Tibial nerve (tissue), 4 donors: ENCODE data around the gene SGK1. TPM values are rescaled to one million over a fixed set of nuclear protein-coding genes. Genes with fewer than 3 reads are reported as not detected.
A peak's percentile ranks its signal among the peaks of the same experiment; 100 is the strongest.
"Not testable (repeated sequence)": the region's sequence is repeated elsewhere in the genome, so short reads cannot be mapped to it uniquely, and the experiment has no call there.

Experiments used
- DNase-seq, 2 donors: peaks; one replicate each; pipeline ENCODE4 v3.0.0-alpha.2; 2019; ENCODE audit warnings: low spot score in 2 of 2
- H3K27ac ChIP-seq, 4 donors: fragments of 200-600 bp; sonication (generic) in 3 of 4; one replicate each; pipeline ENCODE4 v1.5.1; 2017 to 2019; ENCODE audit warnings: mild to moderate bottlenecking in 1 of 4
- H3K27me3 ChIP-seq, 2 donors: fragments of 200-600 bp; sonication (generic) in 1 of 2; one replicate each; pipeline versions ENCODE4 v1.5.1 to v1.6.0; 2017 to 2019
- H3K36me3 ChIP-seq, 3 donors: fragments of 200-600 bp; sonication (generic); one replicate each; pipeline ENCODE4 v1.5.1; 2018 to 2019
- H3K4me1 ChIP-seq, 4 donors: fragments of 200-600 bp; sonication (generic) in 3 of 4; one replicate each; pipeline ENCODE4 v1.5.1; 2017 to 2019
- H3K4me3 ChIP-seq, 4 donors: fragments of 200-600 bp; sonication (generic) in 3 of 4; one replicate each; pipeline ENCODE4 v1.5.1; 2017 to 2019; ENCODE audit warnings: mild to moderate bottlenecking in 1 of 4, moderate library complexity in 1 of 4
- H3K9me3 ChIP-seq, 4 donors: fragments of 200-600 bp; sonication (generic) in 3 of 4; one replicate each; pipeline ENCODE4 v1.5.1; 2017 to 2019
- EP300 ChIP-seq, 2 donors: sonication (generic); formaldehyde crosslinking; IDR thresholded peaks; one replicate each; pipeline ENCODE4 v1.6.1; 2017; ENCODE audit warnings: antibody characterized with exemption in 2 of 2, mild to moderate bottlenecking in 1 of 2
- POLR2A ChIP-seq, 2 donors: fragments of 450-650 bp; IDR thresholded peaks; one replicate each; pipeline ENCODE4 v1.6.1; 2017; ENCODE audit warnings: antibody characterized with exemption in 2 of 2, mild to moderate bottlenecking in 2 of 2, moderate library complexity in 2 of 2
- WGBS, 2 donors: methylation state at CpG; one replicate each; pipeline ENCODE4 v1.1.5; 2018; 5-methylcytosine and 5-hydroxymethylcytosine counted together
- total RNA-seq, 4 donors: library from RNA; depleted of rRNA; stranded (reverse); fragments of >200 nt; gene quantifications; one replicate each; pipeline ENCODE4 v1.1.0, GENCODE V29; 2016
- TF ChIP-seq, protein P1 (sequence below), 5 experiments: fragments of 200-600 bp in 3 of 5; fragments of 450-650 bp in 2 of 5; sonication (generic) in 3 of 5; IDR thresholded peaks; one replicate each; pipeline ENCODE4 v1.5.1; 2016 to 2019; ENCODE audit warnings: antibody characterized with exemption in 5 of 5, mild to moderate bottlenecking in 3 of 5, moderate library complexity in 2 of 5

Gene SGK1
- total RNA-seq, 4 donors from 2014 or later: 103 to 127 (median 116) TPM

DNA sequence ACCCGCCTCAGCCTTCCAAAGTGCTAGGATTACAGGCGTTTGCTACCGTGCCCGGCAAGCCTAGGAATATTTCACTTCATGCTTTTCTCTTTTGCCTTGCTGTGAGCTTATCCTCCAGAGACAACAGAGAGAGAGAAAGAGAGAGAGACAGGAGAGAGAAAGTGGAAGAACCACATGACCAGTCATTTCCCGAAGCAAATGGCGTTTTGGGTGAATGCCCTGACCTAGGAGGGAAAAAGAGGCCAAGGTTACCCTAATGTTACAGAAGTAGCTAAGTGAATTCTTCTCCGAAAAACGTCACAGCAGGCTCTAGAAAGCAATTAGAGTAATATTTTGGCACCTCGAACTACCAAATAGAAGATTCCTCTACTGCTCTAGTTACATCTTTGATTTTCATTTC lies 9.1 kb downstream of the SGK1 start:
- Histone ChIP-seq H3K36me3 (no peaks in the 10 kb centered on the region), H3K4me3 (no peak overlapping the region), H3K27me3 (no peaks in the 10 kb centered on the region), H3K27ac (peak overlapping the region in 2 of 4 donors; percentile 49 to 54), H3K9me3 (no peaks in the 10 kb centered on the region), H3K4me1 (peaks cover 0 to 8% (median 0%) of the 10 kb centered on the region in 4 donors)
- WGBS, 2 donors: 64 to 66% methylated on average over 9 of the region's 9 CpGs
- TF ChIP-seq, protein P1, sequence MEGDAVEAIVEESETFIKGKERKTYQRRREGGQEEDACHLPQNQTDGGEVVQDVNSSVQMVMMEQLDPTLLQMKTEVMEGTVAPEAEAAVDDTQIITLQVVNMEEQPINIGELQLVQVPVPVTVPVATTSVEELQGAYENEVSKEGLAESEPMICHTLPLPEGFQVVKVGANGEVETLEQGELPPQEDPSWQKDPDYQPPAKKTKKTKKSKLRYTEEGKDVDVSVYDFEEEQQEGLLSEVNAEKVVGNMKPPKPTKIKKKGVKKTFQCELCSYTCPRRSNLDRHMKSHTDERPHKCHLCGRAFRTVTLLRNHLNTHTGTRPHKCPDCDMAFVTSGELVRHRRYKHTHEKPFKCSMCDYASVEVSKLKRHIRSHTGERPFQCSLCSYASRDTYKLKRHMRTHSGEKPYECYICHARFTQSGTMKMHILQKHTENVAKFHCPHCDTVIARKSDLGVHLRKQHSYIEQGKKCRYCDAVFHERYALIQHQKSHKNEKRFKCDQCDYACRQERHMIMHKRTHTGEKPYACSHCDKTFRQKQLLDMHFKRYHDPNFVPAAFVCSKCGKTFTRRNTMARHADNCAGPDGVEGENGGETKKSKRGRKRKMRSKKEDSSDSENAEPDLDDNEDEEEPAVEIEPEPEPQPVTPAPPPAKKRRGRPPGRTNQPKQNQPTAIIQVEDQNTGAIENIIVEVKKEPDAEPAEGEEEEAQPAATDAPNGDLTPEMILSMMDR (IDR thresholded peaks at IDR 0.05): no peak
- TF ChIP-seq EP300 (IDR thresholded peaks at IDR 0.05): no peak
- TF ChIP-seq POLR2A (IDR thresholded peaks at IDR 0.05): no peak
- no peak for DNase-seq

DNA sequence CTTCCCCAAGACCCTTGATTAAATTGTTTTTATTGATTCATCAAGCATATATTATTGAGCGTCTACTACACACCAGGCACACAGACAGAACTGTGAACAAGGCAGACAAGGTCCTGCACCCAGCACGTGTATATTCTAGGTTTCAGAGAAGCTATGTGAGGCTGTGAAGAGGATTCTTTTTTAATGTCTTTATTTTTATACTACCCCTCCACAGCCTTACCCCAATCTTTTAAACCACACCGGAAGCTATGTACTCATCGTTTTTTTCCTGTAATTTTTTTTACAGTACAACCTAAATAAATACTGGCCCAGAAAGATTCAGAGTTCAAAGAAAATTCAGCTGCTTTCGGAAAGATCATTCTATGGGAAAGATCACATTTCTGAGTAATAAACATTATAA lies 10.0 kb downstream of the SGK1 start:
- no peak overlapping the region for H3K4me3 ChIP-seq
- no peaks in the 10 kb centered on the region for H3K36me3 ChIP-seq
- DNase-seq: no peak
- no peaks in the 10 kb centered on the region for H3K27me3 ChIP-seq
- H3K4me1 ChIP-seq: peaks cover 0 to 8% (median 0%) of the 10 kb centered on the region in 4 donors
- no peaks in the 10 kb centered on the region for H3K9me3 ChIP-seq
- 75 to 79% methylated on average over 5 of the region's 5 CpGs for WGBS, 2 donors
- peak overlapping the region in 1 of 4 donors; percentile 54 for H3K27ac ChIP-seq
- TF ChIP-seq POLR2A (IDR thresholded peaks at IDR 0.05) (no peak), EP300 (IDR thresholded peaks at IDR 0.05) (no peak)
- TF ChIP-seq, protein P1 (IDR thresholded peaks at IDR 0.05): no peak

DNA sequence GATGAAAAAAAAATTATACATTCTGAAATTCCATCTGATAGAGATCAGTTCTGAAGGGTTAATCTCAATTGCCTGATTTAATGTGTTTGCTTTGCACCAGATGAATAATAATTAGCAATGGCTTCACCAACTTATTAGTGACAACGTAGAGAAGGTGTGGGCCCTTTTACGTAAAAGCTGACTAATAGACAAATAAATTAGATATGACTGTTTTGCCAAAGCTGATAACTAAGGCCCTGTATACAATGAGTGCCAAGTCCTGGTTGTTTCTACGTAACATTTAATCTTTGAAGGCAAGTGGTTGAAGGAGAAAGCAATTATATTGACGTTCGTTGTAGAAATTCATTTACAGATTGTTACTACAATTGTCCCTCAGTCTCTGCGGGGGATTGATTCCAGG lies 10.8 kb downstream of the SGK1 start:
- 84 to 90% methylated on average over 6 of the region's 6 CpGs for WGBS, 2 donors
- no peaks in the 10 kb centered on the region for H3K27me3 ChIP-seq
- H3K9me3 ChIP-seq: no peaks in the 10 kb centered on the region
- H3K36me3 ChIP-seq: no peaks in the 10 kb centered on the region
- H3K4me3 ChIP-seq: no peak overlapping the region
- TF ChIP-seq, protein P1 (IDR thresholded peaks at IDR 0.05): no peak
- TF ChIP-seq EP300 (IDR thresholded peaks at IDR 0.05) (no peak), POLR2A (IDR thresholded peaks at IDR 0.05) (no peak)
- no peak for DNase-seq
- H3K4me1 ChIP-seq: peaks cover 0 to 8% (median 0%) of the 10 kb centered on the region in 4 donors
- no peak overlapping the region for H3K27ac ChIP-seq

DNA sequence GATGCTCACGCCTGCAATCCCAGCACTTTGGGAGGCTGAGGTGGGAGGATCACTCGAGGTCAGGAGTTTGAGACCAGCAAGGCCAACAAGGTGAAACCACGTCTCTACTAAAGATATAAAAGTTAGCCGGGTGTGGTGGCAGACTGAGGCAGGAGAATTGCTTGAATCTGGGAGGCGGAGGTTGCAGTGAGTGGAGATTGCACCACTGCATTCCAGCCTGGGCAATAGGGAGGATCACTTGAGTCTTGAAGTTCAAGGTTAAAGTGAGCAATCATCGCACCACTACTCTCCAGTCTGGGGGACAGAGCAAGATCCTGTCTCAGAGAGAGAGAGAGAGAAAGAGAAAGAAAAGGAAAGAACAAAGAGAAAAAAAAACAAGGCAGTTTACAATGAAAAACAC lies 13.5 kb downstream of the SGK1 start:
- H3K27me3 ChIP-seq, H3K9me3 ChIP-seq, H3K4me1 ChIP-seq, H3K4me3 ChIP-seq, DNase-seq, H3K36me3 ChIP-seq: not testable (repeated sequence)
- WGBS, 2 donors: 70 to 74% methylated on average over 6 of the region's 6 CpGs
- peak overlapping the region in 2 of 4 donors; percentile 11 to 40 for H3K27ac ChIP-seq

DNA sequence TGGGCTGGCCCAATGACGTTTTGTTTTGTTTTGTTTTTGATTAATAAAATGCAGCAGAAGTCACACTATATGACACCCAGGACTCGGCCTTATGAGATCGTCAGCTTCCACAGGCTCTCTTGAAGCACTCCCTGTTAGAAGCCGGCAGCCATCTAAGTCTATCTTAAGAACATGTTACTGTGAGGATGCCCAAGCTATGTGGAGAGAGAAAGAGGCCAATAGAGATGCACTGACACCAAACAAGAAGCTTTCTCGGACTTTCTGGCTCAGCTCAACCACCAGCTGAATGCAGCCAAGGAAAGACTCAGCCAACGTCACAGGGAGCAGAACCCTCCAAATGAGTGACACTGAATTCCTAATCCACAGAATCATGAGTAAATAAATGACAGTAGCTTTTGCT lies 14.0 kb downstream of the SGK1 start:
- no peaks in the 10 kb centered on the region for H3K9me3 ChIP-seq
- H3K4me3 ChIP-seq: no peak overlapping the region
- no peaks in the 10 kb centered on the region for H3K36me3 ChIP-seq
- no peak for DNase-seq
- TF ChIP-seq EP300 (IDR thresholded peaks at IDR 0.05) (no peak), POLR2A (IDR thresholded peaks at IDR 0.05) (no peak)
- TF ChIP-seq, protein P1 (IDR thresholded peaks at IDR 0.05): no peak
- H3K27me3 ChIP-seq: no peaks in the 10 kb centered on the region
- H3K4me1 ChIP-seq: peaks cover 0 to 3% (median 0%) of the 10 kb centered on the region in 4 donors
- peak overlapping the region in 2 of 4 donors; percentile 23 to 40 for H3K27ac ChIP-seq
- WGBS, 2 donors: 53 to 58% methylated on average over 6 of the region's 6 CpGs

DNA sequence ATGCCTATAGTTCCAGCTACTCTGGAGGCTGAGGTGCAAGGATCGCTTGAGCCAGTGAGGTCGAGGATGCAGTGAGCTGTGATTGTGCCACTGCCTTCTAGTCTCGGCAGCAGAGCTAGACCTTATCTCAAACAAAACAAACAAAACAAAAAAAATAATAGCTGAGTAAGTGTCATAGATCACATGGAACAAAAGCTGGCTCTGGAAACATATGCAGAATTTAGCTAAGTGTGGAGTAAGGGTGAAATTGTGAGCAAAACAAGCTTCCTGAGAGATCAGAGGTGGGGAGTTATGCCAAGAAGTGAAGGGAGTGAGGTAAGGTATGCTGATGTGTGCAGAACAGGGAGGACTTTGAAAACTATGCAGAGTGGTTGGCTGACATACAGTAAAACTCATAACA lies 18.7 kb downstream of the SGK1 start:
- peaks cover 0 to 9% (median 2%) of the 10 kb centered on the region in 4 donors for H3K4me1 ChIP-seq
- H3K27ac ChIP-seq: no peak overlapping the region
- DNase-seq: no peak
- WGBS, 2 donors: 68 to 74% methylated on average over 3 of the region's 3 CpGs
- no peaks in the 10 kb centered on the region for H3K9me3 ChIP-seq
- H3K4me3 ChIP-seq: no peak overlapping the region
- H3K36me3 ChIP-seq: no peaks in the 10 kb centered on the region
- TF ChIP-seq POLR2A (IDR thresholded peaks at IDR 0.05) (no peak), EP300 (IDR thresholded peaks at IDR 0.05) (no peak)
- TF ChIP-seq, protein P1 (IDR thresholded peaks at IDR 0.05): no peak
- H3K27me3 ChIP-seq: no peaks in the 10 kb centered on the region
